NCI-H2227 (cell line): ENCODE data around the gene ADM2.
A peak's percentile ranks its signal among the peaks of the same experiment; 100 is the strongest.
"Not testable (repeated sequence)": the region's sequence is repeated elsewhere in the genome, so short reads cannot be mapped to it uniquely, and the experiment has no call there.

Experiments used
- DNase-seq: peaks from one replicate; lab custom pipeline; 2025; ENCODE audit not compliant: unreplicated experiment; lab: John Stamatoyannopoulos, UW

ADM2 gene, protein sequence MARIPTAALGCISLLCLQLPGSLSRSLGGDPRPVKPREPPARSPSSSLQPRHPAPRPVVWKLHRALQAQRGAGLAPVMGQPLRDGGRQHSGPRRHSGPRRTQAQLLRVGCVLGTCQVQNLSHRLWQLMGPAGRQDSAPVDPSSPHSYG

DNA sequence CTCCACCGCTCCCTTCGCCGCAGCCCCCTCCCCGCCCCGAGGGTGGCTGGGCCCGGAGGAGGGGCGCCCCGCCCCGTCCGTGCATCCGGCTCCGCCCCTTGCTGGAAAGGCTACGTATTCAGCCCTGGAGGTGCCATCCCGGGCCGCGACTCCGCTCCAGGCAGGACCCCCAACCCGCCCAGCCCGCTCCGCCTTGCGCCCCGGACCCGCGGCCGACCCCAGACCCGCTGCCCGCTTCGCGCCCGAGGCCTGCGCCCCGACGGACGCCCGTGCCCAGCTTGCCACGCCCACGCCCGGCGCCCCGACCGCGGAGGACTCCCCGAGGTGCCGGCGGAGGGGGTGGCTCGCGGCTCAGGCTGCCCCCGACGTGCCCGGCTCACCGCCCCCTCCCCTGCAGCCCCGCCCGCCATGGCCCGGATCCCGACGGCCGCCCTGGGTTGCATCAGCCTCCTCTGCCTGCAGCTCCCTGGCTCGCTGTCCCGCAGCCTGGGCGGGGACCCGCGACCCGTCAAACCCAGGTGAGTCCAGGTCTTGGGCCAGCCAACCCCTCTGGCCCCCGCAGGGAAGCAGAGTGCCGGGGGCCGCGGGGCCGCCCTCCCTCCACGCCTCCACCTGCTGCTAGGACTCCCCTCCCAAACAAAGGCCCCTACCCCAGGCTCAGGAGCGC is at the start of gene ADM2:
Gene ADM2, plus strand, starts transcription at position 104 of the 667 bp plus-strand sequence. Its CDS starts 305 bp downstream, at position 409.
- peak; percentile 44 for DNase-seq

DNA sequence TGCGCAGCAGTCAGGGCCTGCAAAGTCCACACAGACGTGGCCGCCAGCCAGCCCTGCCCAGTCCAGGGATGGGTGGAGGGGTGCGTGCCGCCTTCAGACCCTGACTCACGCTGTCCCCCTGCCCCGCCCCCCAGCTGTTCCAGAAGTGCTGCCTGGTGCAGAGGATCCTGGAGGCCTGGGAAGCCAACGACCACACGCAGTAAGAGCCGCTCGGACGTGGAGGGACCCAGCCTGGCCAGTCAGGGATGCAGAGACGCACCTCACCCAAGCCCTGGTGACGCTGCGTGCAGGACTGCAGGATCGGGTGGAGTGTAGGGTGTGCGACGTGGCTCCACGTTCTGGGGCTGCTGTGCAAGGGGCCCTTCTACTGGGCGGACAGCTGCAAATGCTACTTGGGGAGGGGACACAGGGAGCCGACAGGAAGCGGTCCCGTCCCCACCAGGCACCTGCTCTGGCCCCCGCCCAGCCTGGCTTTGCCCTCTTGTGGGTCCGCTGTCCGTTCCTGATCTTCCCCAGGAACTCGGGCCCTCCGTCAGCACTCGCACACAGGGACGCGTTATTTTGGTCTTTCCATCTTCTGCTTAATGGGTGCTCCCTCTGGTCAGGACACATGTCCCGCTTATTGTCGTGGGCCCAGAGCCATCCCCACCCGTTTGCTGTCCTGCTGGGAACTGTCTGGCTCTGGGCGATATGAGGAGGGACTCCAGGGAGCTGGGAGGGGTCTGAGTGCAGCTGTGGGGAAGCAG is 49.0 kb upstream of the ADM2 start:
- no peak for DNase-seq

DNA sequence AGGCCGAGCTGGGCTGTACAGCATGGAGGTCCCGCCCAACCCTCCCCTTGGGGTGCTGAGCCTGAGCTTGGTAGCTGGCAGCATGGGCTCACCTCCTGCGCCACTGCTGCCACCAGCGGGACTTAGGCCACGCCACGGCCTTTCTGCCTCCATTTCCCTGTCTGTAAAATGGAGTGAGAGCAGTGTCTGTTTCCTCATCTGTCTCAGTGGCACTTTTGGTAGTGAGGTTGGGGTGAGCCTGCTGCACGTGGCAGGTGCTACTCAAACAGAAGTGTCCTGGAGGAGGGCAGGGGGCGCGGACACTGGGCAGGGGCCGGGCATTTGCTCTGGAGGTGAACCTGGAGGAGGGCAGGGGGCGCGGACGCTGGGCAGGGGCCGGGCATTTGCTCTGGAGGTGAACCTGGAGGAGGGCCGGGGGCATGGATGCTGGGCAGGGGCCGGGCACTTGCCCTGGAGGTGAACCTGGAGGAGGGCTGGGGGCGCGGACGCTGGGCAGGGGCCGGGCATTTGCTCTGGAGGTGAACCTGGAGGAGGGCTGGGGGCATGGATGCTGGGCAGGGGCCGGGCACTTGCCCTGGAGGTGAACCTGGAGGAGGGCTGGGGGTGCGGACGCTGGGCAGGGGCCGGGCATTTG is 48.3 kb upstream of the ADM2 start:
- DNase-seq = not testable (repeated sequence)

DNA sequence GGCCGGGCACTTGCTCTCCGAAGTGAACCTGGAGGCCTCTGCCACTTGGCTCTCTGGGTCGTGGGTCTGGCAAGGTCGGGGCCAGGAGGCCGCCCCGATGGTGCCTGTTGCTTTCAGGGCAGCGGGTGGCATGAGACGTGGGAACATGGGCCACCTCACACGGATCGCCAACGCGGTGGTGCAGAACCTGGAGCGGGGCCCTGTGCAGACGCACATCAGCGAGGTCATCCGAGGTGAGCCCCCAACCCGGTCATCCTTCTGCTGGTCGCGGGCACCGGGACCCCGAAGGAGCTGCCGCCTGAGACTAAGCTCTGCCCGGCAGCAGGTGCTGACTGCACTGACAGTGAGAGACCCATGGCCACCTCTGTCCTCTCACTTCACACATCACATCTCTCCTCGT is 46.5 kb upstream of the ADM2 start:
- DNase-seq = no peak

DNA sequence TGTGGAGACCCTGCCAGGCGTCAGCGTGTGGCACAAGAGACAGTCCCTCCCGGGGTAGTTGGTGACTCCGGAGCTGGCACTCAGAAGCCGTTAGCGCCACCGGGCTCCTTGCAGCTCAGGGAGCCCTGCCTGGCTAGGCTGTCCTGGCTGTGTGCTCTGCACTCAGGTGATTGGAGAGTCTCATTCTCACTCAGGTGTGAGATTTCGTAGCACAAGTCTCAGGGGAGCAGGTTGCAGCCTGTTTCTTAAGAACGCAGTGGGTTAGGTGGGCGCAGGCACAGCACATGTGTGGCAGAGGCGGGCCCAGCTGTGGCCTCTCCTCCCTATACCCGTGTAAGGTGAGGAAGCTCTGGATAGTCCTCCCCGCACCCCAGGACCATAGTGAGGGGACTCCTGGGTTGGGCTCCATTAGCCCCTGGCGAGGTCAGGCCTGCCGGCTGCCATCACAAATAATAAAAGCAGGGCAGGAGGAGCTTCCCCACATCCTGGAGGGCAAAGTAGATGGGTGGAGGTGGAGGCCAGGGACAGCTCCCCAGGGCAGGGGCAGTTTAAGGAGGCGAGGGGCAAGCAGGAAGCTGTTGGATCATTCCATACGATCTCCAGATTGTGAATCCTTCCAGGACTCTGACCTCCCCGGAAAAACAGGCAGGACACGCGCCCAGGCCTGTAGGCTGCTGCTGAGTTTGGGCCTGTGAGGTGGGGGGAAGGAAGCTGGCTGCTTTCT is 45.9 kb upstream of the ADM2 start:
- DNase-seq = no peak

DNA sequence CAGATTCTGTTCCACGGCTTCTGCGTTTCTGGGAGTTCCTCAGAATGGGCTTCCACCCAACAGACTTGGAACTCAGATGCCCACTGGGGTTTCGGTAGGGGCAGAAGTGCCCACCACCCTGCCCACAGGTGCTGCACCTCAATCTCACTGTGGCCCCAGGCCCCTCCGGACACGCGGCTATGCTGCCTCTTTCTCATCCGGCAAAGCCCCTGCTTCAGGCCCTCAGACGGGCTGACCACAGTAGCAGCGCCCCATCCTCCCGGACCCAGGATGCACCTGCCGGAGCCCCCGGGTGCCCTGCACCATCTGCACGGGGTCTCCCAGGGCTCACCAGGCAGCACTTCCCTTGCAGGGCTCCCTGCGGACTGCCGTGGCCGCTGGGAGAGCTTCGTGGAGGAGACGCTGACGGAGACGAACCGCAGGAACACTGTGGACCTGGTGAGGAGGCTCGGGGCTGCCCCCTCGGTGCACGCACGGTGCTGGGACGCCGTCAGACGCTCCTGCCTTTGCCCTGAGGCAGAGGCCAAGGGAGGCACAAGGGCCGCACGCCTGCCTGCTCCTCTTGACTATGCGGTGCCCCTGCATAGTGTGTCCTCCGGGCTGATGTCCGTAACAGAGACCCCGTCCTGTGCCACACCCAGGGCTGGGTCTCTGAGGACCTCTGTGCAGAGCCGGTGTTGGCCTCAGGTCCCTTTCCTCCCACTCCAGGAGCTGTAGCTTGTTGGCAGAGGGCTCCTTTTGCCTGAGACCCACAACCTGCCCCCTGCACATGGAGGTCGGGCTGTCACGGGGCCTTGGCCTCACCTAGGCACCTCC is 45.1 kb upstream of the ADM2 start:
- DNase-seq = no peak

DNA sequence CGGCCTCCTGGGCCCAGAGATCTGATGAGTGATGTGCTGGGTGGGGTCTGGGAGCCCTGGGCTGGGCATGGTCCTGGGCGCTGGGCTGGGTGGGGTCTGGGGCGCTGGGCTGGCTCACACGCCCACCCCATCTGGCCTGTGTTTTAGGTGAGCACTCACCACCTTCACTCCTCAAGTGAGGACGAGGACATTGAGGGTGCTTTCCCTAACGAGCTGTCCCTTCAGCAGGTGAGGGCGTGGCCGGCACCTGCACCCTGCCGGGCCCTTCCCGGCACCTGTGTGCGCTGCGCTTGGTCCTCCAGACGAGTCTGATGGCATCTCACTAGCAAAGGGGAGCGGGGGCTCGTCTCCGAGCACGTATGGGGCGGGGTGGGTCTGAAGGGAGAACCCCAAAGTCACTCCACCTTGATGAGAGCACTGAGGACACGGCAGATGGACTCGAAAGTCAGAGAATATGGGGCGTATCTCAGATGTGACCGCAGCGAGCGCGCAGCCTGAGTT is 44.5 kb upstream of the ADM2 start:
- DNase-seq = no peak

DNA sequence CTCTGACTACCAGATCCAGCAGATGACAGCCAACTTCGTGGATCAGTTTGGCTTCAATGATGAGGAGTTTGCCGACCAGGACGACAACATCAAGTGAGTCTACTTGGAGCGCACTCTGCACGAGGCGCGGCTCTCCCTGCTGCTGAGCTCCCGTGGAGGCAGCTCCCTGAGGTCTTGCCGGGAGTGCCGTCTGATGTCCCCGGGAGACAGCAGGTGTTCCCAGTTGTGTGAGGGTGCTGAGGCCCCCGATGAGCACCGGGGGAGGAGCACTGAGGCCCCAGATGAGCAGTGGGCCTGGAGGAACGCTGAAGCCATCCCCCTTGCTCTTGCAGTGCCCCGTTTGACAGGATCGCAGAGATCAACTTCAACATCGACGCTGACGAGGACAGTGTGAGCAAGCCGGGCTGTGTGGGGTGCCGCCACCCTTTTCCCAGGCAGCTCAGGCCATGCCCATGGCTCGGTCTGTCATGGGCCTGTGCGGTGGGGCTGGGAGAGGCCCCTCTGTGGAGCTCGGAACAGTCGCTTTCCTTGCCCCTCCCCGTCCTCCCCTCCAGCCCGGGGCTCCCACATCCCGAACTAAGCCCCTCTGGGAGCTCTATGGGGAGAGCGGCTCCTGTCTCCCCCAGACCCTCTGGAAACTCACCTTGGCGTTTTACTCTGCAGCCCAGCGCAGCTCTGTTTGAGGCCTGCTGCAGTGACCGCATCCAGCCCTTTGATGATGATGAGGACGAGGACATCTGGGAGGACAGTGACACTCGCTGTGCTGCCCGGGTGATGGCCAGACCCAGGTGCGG is 43.6 kb upstream of the ADM2 start:
- no peak for DNase-seq

DNA sequence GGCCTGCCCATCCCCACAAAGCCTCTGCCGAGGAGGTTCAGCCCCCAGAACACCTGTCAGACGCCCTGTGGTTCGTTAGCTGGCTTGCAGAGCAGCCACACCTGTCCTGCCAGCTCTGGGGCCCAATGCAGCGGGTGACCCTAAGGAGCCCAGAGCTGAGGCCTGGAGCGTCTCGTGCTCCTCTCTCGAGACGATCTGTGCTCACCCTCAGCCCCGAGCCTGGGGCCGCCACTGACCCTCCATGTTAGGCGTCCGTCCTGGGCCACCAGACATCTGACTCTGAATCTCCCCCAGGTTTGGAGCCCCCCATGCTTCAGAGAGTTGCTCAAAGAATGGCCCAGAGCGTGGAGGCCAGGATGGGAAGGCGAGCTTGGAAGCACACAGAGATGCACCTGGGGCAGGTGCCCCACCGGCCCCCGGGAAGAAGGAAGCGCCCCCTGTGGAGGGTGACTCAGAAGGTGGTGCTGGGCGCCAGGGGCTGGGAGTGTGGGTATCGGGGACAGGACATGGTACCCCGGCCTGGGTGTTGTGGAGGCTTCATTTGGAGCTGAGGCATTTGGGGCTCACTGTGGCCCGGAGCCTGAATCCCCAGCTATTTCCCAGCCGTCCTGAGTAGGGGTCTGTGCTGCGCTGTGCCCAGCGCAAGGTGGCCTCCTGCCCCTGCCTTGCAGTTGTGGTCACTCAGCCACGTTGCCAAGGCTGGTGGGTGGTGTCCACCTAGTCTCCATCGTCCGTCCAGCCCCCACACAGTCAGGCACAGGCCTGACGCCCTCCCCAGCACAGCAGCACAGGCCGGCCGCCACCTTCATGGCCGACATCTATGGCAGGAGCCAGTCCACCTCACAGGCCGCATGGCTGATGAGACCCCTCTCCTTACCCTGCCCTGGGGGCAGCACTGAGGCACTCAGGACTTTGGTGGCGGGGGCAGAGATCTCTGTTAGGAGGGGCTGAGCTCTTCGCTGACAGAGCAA is 42.8 kb upstream of the ADM2 start:
- no peak for DNase-seq

DNA sequence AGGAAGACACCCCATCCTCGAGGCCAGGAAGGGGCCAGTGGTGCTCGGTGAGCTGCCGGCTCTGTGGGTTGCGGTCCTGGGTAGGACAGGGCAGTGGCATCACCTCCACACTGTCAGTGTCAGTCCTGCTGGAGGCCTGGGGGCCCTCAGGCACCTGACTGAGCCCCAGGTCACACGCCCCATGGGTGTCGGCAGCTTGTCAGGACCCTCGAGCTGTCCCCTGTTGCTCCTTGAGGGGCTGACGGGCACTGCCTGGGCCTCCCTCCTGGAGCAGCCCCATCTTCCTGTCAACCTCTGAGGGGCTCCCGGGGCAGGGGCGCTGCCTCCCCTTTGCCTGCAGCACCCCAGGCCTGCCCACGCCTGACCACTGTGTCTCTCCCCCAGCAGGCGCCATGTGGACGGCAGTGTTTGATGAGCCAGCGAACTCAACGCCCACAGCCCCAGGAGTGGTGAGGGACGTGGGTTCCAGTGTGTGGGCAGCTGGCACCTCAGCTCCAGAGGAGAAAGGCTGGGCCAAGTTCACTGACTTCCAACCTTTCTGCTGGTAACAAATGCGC is 42.0 kb upstream of the ADM2 start:
- DNase-seq = no peak

DNA sequence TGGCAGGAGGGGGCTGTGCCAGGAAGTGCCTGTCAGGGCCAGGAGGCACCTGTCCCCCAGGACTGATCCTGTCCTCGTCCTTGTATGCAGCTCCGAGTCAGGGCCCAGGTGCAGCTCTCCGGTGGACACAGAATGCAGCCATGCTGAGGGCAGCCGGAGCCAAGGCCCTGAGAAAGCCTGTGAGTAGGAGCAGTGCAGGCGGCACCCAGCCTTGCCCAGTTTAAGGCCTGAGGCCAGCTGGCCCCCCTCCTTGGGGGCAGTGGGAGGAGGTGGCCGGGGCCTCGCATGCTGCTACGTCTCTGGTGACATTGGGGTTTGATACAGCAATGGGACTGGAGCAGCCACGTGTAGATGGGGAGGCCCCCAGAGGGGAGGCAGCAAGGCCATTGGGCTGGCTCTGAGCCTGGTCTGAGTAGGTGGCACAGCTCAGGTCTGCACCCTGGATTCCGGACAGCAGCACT is 41.4 kb upstream of the ADM2 start:
- DNase-seq = no peak

DNA sequence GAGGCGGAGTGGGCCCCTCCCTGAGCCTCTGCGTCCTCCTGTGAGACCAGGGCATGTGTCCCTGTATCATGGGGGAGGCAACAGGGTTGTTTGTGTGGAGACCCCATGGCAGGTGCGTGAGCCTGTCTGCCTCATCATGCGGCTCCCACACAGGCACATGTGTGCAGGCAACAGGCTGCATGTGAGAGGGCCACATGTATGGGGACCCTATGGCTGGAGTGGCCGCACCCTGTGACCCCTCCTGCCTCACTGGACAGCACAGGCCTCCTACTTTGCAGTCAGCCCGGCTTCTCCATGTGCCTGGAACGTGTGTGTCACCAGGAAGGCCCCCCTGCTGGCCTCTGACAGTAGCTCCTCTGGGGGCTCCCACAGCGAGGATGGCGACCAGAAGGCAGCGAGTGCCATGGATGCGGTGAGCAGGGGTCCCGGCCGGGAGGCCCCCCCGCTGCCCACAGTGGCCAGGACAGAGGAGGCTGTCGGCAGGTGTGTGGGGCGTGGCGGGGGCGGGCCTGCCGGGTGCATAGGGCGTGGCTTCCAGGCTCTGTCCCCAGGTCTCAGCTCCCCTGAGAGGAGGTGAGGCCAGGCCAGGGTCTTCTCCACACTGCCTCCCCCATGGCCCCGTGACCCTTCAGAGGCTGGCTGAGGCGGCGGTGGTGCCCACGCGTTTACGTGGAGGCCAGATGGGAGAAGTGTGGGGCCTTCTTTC is 40.6 kb upstream of the ADM2 start:
- DNase-seq = no peak

DNA sequence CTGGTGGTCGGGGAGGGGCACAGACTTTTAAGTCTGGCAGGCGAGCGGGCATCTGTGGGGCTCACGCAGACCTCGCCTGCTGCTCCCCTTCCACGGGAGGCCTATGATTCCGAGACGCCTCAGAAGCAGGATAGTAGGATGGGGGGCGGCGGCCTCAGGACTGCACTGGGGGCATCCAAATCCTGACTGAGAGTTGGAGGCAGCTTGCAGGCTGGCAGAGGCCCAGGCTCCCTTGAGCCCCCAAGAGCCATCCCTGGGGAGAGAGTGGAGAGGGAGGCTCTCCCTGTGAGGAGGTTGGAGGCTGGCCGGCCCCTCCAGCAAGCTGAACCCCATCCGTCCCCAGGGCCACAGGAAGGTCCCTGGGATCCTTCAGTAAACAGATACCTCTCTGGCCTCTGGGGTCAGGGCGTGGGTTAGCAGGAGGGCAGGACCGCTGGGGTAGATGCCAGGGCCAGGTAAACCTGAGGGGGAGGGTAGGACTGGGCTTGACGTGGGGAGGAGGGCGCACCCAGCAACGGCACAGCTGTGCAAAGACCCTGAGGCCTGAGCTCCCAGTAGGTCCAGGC is 39.8 kb upstream of the ADM2 start:
- no peak for DNase-seq

DNA sequence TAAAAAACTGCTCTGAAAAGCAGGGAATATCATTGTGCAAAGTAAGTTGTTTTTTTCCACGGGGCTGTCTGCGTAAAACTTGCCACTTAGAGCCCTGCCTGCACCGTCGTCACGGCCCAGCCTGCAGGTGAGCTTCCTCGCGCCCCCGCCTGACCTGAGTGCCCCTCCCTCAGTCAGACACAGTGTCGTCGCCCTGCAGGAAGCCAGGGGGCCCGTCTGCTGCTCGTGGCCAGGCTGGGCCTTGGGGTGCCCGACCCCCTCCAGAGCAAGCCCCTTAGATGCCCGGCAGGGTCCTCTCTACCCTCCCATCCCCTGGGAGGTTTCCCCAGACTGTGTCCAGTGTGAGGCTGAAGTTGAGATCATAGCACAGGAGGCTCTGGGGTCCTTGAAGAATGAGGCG is 38.1 kb upstream of the ADM2 start:
- DNase-seq = no peak

DNA sequence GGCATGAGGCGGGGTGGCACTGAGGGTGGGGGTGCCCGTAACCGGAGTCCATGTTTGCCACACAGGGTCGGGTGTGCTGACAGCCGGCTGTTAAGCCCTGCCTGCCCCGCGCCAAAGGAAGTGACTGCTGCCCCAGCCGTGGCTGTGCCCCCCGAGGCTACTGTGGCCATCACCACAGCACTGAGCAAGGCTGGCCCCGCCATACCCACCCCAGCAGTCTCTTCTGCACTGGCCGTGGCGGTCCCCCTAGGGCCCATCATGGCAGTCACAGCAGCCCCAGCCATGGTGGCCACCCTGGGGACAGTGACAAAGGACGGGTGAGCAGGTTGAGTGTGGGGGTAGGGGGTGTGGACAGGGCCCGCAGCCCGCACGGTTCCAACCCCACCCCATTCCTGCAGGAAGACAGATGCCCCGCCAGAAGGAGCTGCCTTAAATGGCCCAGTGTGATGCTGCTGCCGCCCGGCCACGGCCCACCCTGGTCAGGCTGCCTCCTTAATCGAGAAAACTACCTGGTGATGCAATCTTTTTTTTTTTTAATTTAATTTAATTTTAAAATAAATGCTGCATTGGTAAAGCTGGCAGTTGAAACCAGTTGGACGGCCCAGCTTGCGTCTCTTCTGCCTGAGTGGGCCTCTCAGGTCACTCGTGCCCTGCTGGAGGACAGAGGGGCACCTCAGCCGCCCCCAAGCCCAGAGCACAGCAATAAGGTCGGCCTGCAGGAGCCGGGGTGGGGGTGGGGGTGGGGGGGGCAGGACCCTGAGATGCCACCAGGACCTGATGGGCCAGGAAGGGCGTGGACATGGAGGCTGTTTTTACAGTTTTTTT is 37.3 kb upstream of the ADM2 start:
- DNase-seq = no peak

DNA sequence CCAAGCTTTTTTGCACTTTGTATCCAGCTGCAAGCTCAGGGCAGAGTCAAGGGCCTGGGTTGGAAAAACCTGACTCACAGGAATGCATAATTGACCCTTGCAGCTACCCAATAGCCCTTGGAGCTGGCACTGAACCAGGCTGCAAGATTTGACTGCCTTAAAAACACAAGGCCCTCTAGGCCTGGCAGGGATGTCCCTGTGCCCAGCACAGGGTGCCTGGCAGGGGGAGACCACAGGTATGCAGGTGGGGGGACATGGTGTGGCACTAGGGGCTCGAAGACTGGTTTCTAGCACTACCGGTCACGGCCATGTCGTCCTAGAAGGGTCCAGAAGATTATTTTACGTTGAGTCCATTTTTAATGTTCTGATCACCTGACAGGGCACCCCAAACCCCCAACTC is 36.7 kb upstream of the ADM2 start:
- DNase-seq = no peak
